ENCODE data around the gene MIAT. TPM values are rescaled to one million over a fixed set of nuclear protein-coding genes. Genes with fewer than 3 reads are reported as not detected.
A peak's percentile ranks its signal among the peaks of the same experiment; 100 is the strongest.

The MIAT gene
- total and polyA plus RNA-seq, 3 experiments from 2014 or later, result 3.9 to 57.5 (median 52.2) TPM

- Mint-ChIP-seq H3K4me1 (peaks cover 81 to 94% (median 87%) of the 10 kb centered on the region in 3 donors), H3K4me3 (peak overlapping the region; percentile 95 to 98 (median 98)), H3K27me3 (no peaks in the 10 kb centered on the region), H3K36me3 (peaks cover 0 to 35% (median 12%) of the 10 kb centered on the region in 3 donors), H3K9me3 (no peaks in the 10 kb centered on the region), H3K27ac (peak overlapping the region; percentile 93 to 100 (median 98))
- Histone ChIP-seq H3K9me3 (ENCODE audit: low read length) (no peaks in the 10 kb centered on the region), H3K4me3 (ENCODE audit: low read length) (peak overlapping the region; percentile 94), H3K27me3 (ENCODE audit: insufficient read depth, low read length, poor library complexity, severe bottlenecking) (no peaks in the 10 kb centered on the region), H3K27ac (ENCODE audit: low read depth, low read length) (peak overlapping the region; percentile 91), H3K4me1 (ENCODE audit: insufficient read depth, low read length) (peaks cover 83% of the 10 kb centered on the region), H3K36me3 (ENCODE audit: insufficient read depth, low read length) (no peaks in the 10 kb centered on the region)
- CTCF ChIA-PET, result interaction anchor here (1.3 to 2.1 kb wide), 4 partner anchors 8 to 169 kb away, joined by 3 to 11 read pairs (median 4); no protein-coding TSS in a partner anchor
- DNase-seq, result peak; percentile 86 to 96 (median 92)
- POLR2A ChIA-PET, result interaction anchor here (0.6 to 5.0 kb wide), 9 partner anchors 10 to 245 kb away, joined by 3 to 34 read pairs (median 5); partner anchors contain the start of genes HPS4, MIAT, SRRD and TPST2
These were observed 15.4 kb downstream of the MIAT start for GRCh38 chr22:26672590-26673468.

DNA sequence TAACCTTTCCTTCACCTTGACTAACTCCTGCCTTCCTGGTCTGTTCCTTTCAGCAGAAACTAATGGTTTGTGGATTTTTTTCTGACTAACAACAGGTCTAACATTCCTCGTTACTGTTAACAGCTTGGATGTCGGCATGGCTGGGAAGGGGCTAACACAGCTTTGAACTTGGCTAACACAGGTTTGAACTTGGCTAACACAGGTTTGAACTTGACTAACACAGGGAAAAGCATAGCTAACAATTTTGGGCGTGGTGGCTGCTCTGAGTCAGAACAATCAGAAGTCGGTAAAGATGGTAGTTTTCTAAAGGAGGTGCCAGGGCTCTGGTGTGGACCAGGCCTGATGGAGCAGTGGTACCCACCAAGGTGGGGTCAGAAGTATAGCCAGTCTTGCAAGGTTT lies 16.1 kb downstream of the MIAT start:
- Histone ChIP-seq H3K9me3 (ENCODE audit: low read length) (no peaks in the 10 kb centered on the region), H3K36me3 (ENCODE audit: insufficient read depth, low read length) (no peaks in the 10 kb centered on the region), H3K4me1 (ENCODE audit: insufficient read depth, low read length) (peaks cover 89% of the 10 kb centered on the region), H3K27me3 (ENCODE audit: insufficient read depth, low read length, poor library complexity, severe bottlenecking) (no peaks in the 10 kb centered on the region), H3K4me3 (ENCODE audit: low read length) (peak overlapping the region; percentile 94), H3K27ac (ENCODE audit: low read depth, low read length) (peak overlapping the region; percentile 91)
- Mint-ChIP-seq H3K4me3 (peak overlapping the region; percentile 95 to 98 (median 98)), H3K36me3 (peaks cover 0 to 33% (median 13%) of the 10 kb centered on the region in 3 donors), H3K4me1 (peaks cover 87 to 96% (median 94%) of the 10 kb centered on the region in 3 donors), H3K27me3 (no peaks in the 10 kb centered on the region), H3K27ac (peak overlapping the region; percentile 93 to 100 (median 98)), H3K9me3 (no peaks in the 10 kb centered on the region)
- CTCF ChIA-PET, result interaction anchor here (0.8 to 2.1 kb wide), 5 partner anchors 8 to 189 kb away, joined by 3 to 11 read pairs (median 3); no protein-coding TSS in a partner anchor
- POLR2A ChIA-PET, result interaction anchor here (0.6 to 5.0 kb wide), 6 partner anchors 10 to 190 kb away, joined by 3 to 34 read pairs (median 6); partner anchors contain the start of genes HPS4, MIAT and SRRD
- DNase-seq, result no peak

DNA sequence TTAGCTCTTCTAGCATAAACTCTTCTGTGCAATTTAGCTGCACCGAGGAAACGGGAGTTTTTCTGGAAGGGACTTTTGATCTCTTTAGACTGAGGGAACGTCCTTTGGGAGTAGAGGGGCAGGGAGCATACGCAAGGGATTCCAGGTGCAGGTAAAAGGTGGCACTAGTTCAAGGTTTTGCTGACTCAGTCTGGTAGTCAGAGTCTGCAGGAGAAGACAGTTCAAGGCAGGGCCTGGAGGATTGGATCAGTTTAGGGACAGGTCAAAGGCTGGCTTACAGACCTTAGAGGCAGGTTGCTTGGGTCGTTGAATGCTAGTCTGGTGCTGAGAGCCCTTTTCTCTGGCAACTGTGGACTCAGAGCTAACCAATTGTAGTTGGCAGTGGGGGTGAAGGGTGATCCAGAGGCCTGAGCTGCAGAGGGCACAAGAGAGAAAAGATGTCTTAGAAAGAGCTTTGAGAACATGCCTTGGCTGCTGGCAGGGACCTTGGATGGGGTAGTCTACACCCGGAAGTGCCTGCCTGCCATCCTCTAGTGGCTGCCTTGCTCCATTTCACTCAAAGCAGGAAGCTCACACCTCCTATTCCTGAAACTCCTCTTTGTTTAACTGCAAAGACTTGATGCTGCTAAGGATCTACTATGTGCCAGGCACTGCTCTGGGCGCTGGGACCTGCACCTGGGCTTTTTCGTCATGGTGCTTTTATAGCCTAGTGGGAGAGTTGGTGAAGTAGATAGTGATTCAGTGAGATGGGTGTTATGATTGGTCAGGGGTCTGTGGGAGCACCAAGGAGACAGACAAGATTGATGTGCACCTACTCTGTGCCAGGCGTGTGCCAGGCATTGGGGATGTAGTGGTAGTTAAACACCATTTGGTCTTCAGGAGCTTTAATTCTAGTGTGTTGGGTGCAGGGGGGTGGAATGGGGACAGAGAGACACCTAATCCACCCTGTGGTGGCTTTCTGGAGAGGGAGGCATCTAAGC lies 17.1 kb downstream of the MIAT start:
- Histone ChIP-seq H3K27me3 (ENCODE audit: insufficient read depth, low read length, poor library complexity, severe bottlenecking) (no peaks in the 10 kb centered on the region), H3K27ac (ENCODE audit: low read depth, low read length) (peak overlapping the region; percentile 91), H3K4me1 (ENCODE audit: insufficient read depth, low read length) (peaks cover 88% of the 10 kb centered on the region), H3K4me3 (ENCODE audit: low read length) (peak overlapping the region; percentile 94), H3K9me3 (ENCODE audit: low read length) (no peaks in the 10 kb centered on the region), H3K36me3 (ENCODE audit: insufficient read depth, low read length) (no peaks in the 10 kb centered on the region)
- Mint-ChIP-seq H3K4me3 (peak overlapping the region; percentile 95 to 98 (median 98)), H3K27me3 (no peaks in the 10 kb centered on the region), H3K36me3 (peaks cover 0 to 22% (median 16%) of the 10 kb centered on the region in 3 donors), H3K27ac (peak overlapping the region; percentile 93 to 100 (median 98)), H3K4me1 (peaks cover 83 to 97% (median 94%) of the 10 kb centered on the region in 3 donors), H3K9me3 (no peaks in the 10 kb centered on the region)
- DNase-seq, result peak in 2 of 5 donors; percentile 15 to 41
- ChIA-PET CTCF (interaction anchor here (0.8 to 2.1 kb wide), 4 partner anchors 9 to 190 kb away, joined by 3 to 11 read pairs (median 4); no protein-coding TSS in a partner anchor), POLR2A (interaction anchor here (0.8 to 5.0 kb wide), 4 partner anchors 17 to 191 kb away, joined by 3 to 34 read pairs (median 8); partner anchors contain the start of genes HPS4, MIAT and SRRD)

DNA sequence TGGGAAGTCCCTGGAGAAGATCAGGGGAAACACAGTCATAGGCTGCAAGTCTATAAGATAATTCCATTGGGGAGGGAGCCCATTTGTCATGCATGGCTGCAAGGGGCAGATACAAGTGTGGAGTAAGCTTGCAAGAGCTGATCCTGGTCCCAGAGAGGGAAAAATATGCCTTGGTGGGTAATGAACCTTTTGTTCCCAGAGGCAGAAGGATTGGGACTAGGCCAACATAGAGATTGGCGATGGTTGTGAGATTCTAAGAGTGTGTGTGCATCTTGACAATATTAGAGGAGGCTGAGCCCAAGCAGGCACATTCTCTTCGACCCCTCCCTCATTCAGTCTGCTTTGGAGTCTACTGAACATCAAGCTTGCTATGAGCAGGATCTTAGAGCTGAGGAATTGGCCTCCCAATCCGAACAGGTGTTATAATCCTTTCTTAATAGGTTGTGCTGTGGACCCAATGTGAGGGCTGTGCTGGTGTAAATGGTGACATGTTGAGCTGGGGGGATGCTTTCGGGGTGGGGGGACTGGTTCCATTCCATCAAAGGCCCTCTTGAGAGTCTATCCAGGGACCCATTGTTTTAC lies 18.4 kb downstream of the MIAT start:
- H3K4me3 ChIP-seq (ENCODE audit: low read length), result peak overlapping the region; percentile 7

DNA sequence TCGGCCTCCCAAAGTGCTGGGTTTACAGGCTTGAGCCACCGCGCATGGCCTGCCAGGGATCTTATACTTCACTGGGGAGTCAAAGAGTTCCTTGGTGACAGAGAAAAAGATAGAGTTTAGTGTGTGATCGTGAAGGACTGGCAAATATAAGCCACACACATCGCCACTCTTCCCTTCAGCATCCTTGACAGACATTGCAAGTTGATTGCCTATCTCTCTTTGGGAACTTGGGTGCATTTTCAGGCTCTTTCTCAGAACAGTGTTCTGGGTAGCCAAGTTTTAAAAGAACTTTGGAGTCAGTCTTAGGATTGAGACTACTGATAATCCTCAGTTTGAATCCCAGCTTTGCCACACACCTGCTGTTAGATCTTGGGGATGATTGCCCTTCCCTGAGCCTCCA lies 19.8 kb downstream of the MIAT start:
- peaks cover 61% of the 10 kb centered on the region for H3K4me1 ChIP-seq (ENCODE audit: insufficient read depth, low read length)
- Mint-ChIP-seq H3K27ac (peak overlapping the region in 7 of 8 donors; percentile 10 to 93 (median 64)), H3K9me3 (no peaks in the 10 kb centered on the region), H3K36me3 (peaks cover 3 to 42% (median 21%) of the 10 kb centered on the region in 3 donors), H3K4me3 (no peak overlapping the region), H3K27me3 (no peaks in the 10 kb centered on the region), H3K4me1 (peaks cover 66 to 81% (median 79%) of the 10 kb centered on the region in 3 donors)
- DNase-seq, result no peak
- no peaks in the 10 kb centered on the region for H3K27me3 ChIP-seq (ENCODE audit: insufficient read depth, low read length, poor library complexity, severe bottlenecking)
- ChIA-PET POLR2A (no interaction called here), CTCF (no interaction called here)
- no peak overlapping the region for H3K27ac ChIP-seq (ENCODE audit: low read depth, low read length)
- no peaks in the 10 kb centered on the region for H3K9me3 ChIP-seq (ENCODE audit: low read length)
- no peak overlapping the region for H3K4me3 ChIP-seq (ENCODE audit: low read length)
- peaks cover 19% of the 10 kb centered on the region for H3K36me3 ChIP-seq (ENCODE audit: insufficient read depth, low read length)

More for the DNA sequence above, 18.4 kb downstream of the MIAT start:
- Histone ChIP-seq H3K36me3 (ENCODE audit: insufficient read depth, low read length) (peaks cover 5% of the 10 kb centered on the region), H3K27me3 (ENCODE audit: insufficient read depth, low read length, poor library complexity, severe bottlenecking) (no peaks in the 10 kb centered on the region), H3K4me1 (ENCODE audit: insufficient read depth, low read length) (peaks cover 75% of the 10 kb centered on the region), H3K9me3 (ENCODE audit: low read length) (no peaks in the 10 kb centered on the region), H3K27ac (ENCODE audit: low read depth, low read length) (no peak overlapping the region)
- peak overlapping the region; percentile 95 to 98 (median 98) for H3K4me3 Mint-ChIP-seq
- POLR2A ChIA-PET, result interaction anchor here (5.0 kb wide), 1 partner anchor 192 kb away, joined by 34 read pairs; the partner anchor contains the start of genes HPS4 and SRRD
- H3K27me3 Mint-ChIP-seq, result no peaks in the 10 kb centered on the region
- peaks cover 80 to 93% (median 89%) of the 10 kb centered on the region in 3 donors for H3K4me1 Mint-ChIP-seq
- DNase-seq, result no peak
- H3K9me3 Mint-ChIP-seq, result no peaks in the 10 kb centered on the region
- CTCF ChIA-PET, result no interaction called here
- peaks cover 0 to 31% (median 16%) of the 10 kb centered on the region in 3 donors for H3K36me3 Mint-ChIP-seq
- H3K27ac Mint-ChIP-seq, result peak overlapping the region; percentile 83 to 100 (median 98)

DNA sequence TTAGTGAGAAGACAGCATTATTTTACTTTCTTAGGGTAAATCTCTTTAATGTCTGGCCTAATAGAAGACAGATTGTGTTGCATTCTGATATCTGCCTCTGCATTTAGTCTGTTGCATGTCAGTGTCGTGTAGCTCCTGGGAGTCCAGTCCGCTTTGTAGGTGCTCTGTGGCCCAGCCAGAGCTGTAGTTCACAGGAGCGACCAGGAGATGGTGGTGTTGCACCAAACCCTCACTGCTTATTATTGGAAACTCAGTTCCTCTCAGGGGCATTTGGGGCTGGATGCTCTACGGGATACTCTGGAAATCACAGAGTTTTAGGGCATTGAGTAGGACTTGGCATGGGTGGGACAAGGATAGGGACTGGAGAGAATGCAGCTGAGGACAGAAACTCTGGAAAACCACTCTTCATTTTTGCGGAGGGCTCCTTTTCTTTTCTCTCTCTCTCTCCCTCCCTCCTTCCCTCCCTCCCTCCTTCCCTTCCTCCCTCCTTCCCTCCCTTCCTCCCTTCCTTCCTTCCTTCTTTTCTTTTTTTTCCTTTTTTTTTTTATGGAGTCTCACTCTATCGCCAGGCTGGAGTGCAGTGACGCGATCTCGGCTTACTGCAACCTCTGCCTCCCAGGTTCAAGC lies 21.7 kb downstream of the MIAT start:
- H3K4me3 ChIP-seq (ENCODE audit: low read length), result no peak overlapping the region
- no peaks in the 10 kb centered on the region for H3K9me3 ChIP-seq (ENCODE audit: low read length)
- no peak overlapping the region for H3K27ac ChIP-seq (ENCODE audit: low read depth, low read length)
- Mint-ChIP-seq H3K27ac (peak overlapping the region; percentile 27 to 93 (median 81)), H3K36me3 (peaks cover 8 to 51% (median 31%) of the 10 kb centered on the region in 3 donors), H3K27me3 (no peaks in the 10 kb centered on the region), H3K4me3 (peak overlapping the region in 3 of 7 donors; percentile 46 to 62 (median 47)), H3K4me1 (peaks cover 61 to 75% (median 71%) of the 10 kb centered on the region in 3 donors), H3K9me3 (no peaks in the 10 kb centered on the region)
- no peaks in the 10 kb centered on the region for H3K27me3 ChIP-seq (ENCODE audit: insufficient read depth, low read length, poor library complexity, severe bottlenecking)
- peak; percentile 52 to 75 (median 56) for DNase-seq
- peaks cover 33% of the 10 kb centered on the region for H3K36me3 ChIP-seq (ENCODE audit: insufficient read depth, low read length)
- H3K4me1 ChIP-seq (ENCODE audit: insufficient read depth, low read length), result peaks cover 49% of the 10 kb centered on the region
- ChIA-PET POLR2A (interaction anchor here (0.5 kb wide), 1 partner anchor 15 kb away, joined by 6 read pairs; no protein-coding TSS in a partner anchor), CTCF (interaction anchor here (0.7 to 1.4 kb wide), 7 partner anchors 9 to 1127 kb away, joined by 3 to 5 read pairs (median 3); no protein-coding TSS in a partner anchor)

Data from CD8-positive, alpha-beta memory T cell (primary cell).